ENCODE measurements around the gene MFSD1.

Gene MFSD1

GRCh38 chr3:158763421-158763820 lies 38.4 kb upstream of the MFSD1 start:
- H4K5ac ChIP-seq (ENCODE audit: low read length), result no peak overlapping the region
- no peak overlapping the region for H3K4me3 ChIP-seq (ENCODE audit: low read length)
- no peak overlapping the region for H2BK5ac ChIP-seq (ENCODE audit: low read length)
- no CpG with 5 or more reads among the region's 2 CpGs for WGBS (ENCODE audit: extremely low coverage, insufficient coverage, low lambda C conversion rate)
- no peak overlapping the region for H2BK120ac ChIP-seq (ENCODE audit: low read depth, low read length)
- no peak overlapping the region for H3K56ac ChIP-seq (ENCODE audit: low read length)
- no peak overlapping the region for H3K4me2 ChIP-seq (ENCODE audit: low read length)
- no peak overlapping the region for H3K27ac ChIP-seq (ENCODE audit: low read depth, low read length)
- H3K4me1 ChIP-seq (ENCODE audit: control insufficient read depth, low read depth, low read length), result no peaks in the 10 kb centered on the region
- H3K23ac ChIP-seq (ENCODE audit: low read length), result no peak overlapping the region
- H3K27me3 ChIP-seq (ENCODE audit: insufficient read depth, low read length, poor library complexity), result no peaks in the 10 kb centered on the region
- no peaks in the 10 kb centered on the region for H3K79me1 ChIP-seq (ENCODE audit: low read length)
- H3K36me3 ChIP-seq (ENCODE audit: control insufficient read depth, insufficient read depth, low read length), result no peaks in the 10 kb centered on the region
- DNase-seq, result no peak
- H2BK15ac ChIP-seq (replicated peaks; ENCODE audit: low read depth), result no peak overlapping the region
- H3K4ac ChIP-seq (ENCODE audit: low read depth, low read length), result no peak overlapping the region
- no peaks in the 10 kb centered on the region for H3K79me2 ChIP-seq (ENCODE audit: control insufficient read depth, insufficient read depth, low read length)
- no peak overlapping the region for H2AK5ac ChIP-seq (ENCODE audit: low read length)
- H4K8ac ChIP-seq (ENCODE audit: low read depth, low read length), result no peak overlapping the region
- H3K18ac ChIP-seq (ENCODE audit: low read length), result no peak overlapping the region
- no peak overlapping the region for H3K9ac ChIP-seq (ENCODE audit: low read length)

- Histone ChIP-seq H3K4me3 (ENCODE audit: low read length) (no peak overlapping the region), H3K79me2 (ENCODE audit: control insufficient read depth, insufficient read depth, low read length) (no peaks in the 10 kb centered on the region), H3K56ac (ENCODE audit: low read length) (no peak overlapping the region), H3K4me2 (ENCODE audit: low read length) (no peak overlapping the region), H2BK5ac (ENCODE audit: low read length) (no peak overlapping the region), H3K18ac (ENCODE audit: low read length) (no peak overlapping the region), H3K4ac (ENCODE audit: low read depth, low read length) (no peak overlapping the region), H4K8ac (ENCODE audit: low read depth, low read length) (no peak overlapping the region), H3K27me3 (ENCODE audit: insufficient read depth, low read length, poor library complexity) (no peaks in the 10 kb centered on the region), H2BK15ac (replicated peaks; ENCODE audit: low read depth) (no peak overlapping the region), H3K36me3 (ENCODE audit: control insufficient read depth, insufficient read depth, low read length) (no peaks in the 10 kb centered on the region), H4K5ac (ENCODE audit: low read length) (no peak overlapping the region), H3K4me1 (ENCODE audit: control insufficient read depth, low read depth, low read length) (no peaks in the 10 kb centered on the region), H3K27ac (ENCODE audit: low read depth, low read length) (no peak overlapping the region), H2BK120ac (ENCODE audit: low read depth, low read length) (no peak overlapping the region), H2AK5ac (ENCODE audit: low read length) (no peak overlapping the region), H3K23ac (ENCODE audit: low read length) (no peak overlapping the region), H3K9ac (ENCODE audit: low read length) (no peak overlapping the region), H3K79me1 (ENCODE audit: low read length) (no peaks in the 10 kb centered on the region)
- DNase-seq, result no peak
- no CpG with 5 or more reads among the region's 3 CpGs for WGBS (ENCODE audit: extremely low coverage, insufficient coverage, low lambda C conversion rate)
Observed at GRCh38 chr3:158765518-158766205, 36.2 kb upstream of the MFSD1 start.

DNA sequence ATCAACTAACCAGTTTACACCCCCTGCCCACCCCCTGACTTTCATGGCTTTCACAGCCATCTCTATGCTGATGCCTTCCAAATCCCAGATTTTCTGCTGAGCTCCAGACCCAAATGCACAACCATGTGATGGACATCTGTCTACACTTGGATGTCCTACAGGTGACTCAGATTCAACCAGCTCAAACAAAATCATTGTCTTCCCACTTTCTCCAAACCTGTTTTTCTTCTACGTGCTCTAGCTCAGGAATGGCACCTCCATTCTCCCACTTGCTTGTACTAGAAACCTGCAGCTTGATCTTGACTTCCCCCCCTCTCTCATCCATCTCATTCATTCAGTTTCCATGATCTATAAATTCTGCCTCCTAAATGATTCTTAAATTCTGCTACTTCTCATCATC lies 35.5 kb upstream of the MFSD1 start:
- no peak overlapping the region for H3K9ac ChIP-seq (ENCODE audit: low read length)
- H3K56ac ChIP-seq (ENCODE audit: low read length), result no peak overlapping the region
- no peaks in the 10 kb centered on the region for H3K27me3 ChIP-seq (ENCODE audit: insufficient read depth, low read length, poor library complexity)
- H3K79me2 ChIP-seq (ENCODE audit: control insufficient read depth, insufficient read depth, low read length), result no peaks in the 10 kb centered on the region
- no peak overlapping the region for H3K4ac ChIP-seq (ENCODE audit: low read depth, low read length)
- WGBS (ENCODE audit: extremely low coverage, insufficient coverage, low lambda C conversion rate), result no CpG with 5 or more reads among the region's 1 CpG
- no peak overlapping the region for H4K5ac ChIP-seq (ENCODE audit: low read length)
- H3K4me1 ChIP-seq (ENCODE audit: control insufficient read depth, low read depth, low read length), result no peaks in the 10 kb centered on the region
- H3K23ac ChIP-seq (ENCODE audit: low read length), result no peak overlapping the region
- no peak overlapping the region for H3K4me2 ChIP-seq (ENCODE audit: low read length)
- no peak overlapping the region for H3K27ac ChIP-seq (ENCODE audit: low read depth, low read length)
- H2BK15ac ChIP-seq (replicated peaks; ENCODE audit: low read depth), result no peak overlapping the region
- H2AK5ac ChIP-seq (ENCODE audit: low read length), result no peak overlapping the region
- H3K4me3 ChIP-seq (ENCODE audit: low read length), result no peak overlapping the region
- no peak for DNase-seq
- H2BK5ac ChIP-seq (ENCODE audit: low read length), result no peak overlapping the region
- no peak overlapping the region for H3K18ac ChIP-seq (ENCODE audit: low read length)
- H3K36me3 ChIP-seq (ENCODE audit: control insufficient read depth, insufficient read depth, low read length), result no peaks in the 10 kb centered on the region
- H3K79me1 ChIP-seq (ENCODE audit: low read length), result no peaks in the 10 kb centered on the region
- H4K8ac ChIP-seq (ENCODE audit: low read depth, low read length), result no peak overlapping the region
- H2BK120ac ChIP-seq (ENCODE audit: low read depth, low read length), result no peak overlapping the region

DNA sequence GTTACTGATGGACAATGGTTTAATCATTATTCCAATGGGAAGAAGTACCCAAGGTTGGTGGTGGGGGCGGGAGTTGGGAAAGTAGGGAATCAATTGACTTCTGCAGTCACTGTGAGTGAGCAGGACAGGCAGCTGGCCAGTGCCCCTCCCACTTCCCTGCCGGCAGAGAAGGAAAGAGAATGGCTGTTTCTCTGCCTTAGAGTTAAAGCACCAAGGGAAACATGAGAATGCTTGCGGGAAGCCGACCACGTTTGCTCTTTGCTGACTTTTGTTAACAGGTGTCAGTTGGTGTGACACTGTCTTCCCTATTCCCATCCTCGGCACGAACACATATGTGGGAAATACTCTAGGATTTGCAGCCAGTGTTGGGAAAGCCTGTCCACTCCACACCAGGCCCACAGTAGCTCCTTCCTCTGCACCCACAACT lies 33.5 kb upstream of the MFSD1 start:
- Histone ChIP-seq H4K8ac (ENCODE audit: low read depth, low read length) (no peak overlapping the region), H3K79me2 (ENCODE audit: control insufficient read depth, insufficient read depth, low read length) (no peaks in the 10 kb centered on the region), H4K5ac (ENCODE audit: low read length) (no peak overlapping the region), H3K4me2 (ENCODE audit: low read length) (no peak overlapping the region), H2AK5ac (ENCODE audit: low read length) (no peak overlapping the region), H3K23ac (ENCODE audit: low read length) (no peak overlapping the region), H3K4me3 (ENCODE audit: low read length) (no peak overlapping the region), H3K4ac (ENCODE audit: low read depth, low read length) (no peak overlapping the region), H3K36me3 (ENCODE audit: control insufficient read depth, insufficient read depth, low read length) (no peaks in the 10 kb centered on the region), H3K79me1 (ENCODE audit: low read length) (no peaks in the 10 kb centered on the region), H2BK120ac (ENCODE audit: low read depth, low read length) (no peak overlapping the region), H3K9ac (ENCODE audit: low read length) (no peak overlapping the region), H2BK5ac (ENCODE audit: low read length) (no peak overlapping the region), H3K27ac (ENCODE audit: low read depth, low read length) (no peak overlapping the region), H3K56ac (ENCODE audit: low read length) (no peak overlapping the region), H3K18ac (ENCODE audit: low read length) (no peak overlapping the region), H3K27me3 (ENCODE audit: insufficient read depth, low read length, poor library complexity) (no peaks in the 10 kb centered on the region), H3K4me1 (ENCODE audit: control insufficient read depth, low read depth, low read length) (no peaks in the 10 kb centered on the region), H2BK15ac (replicated peaks; ENCODE audit: low read depth) (no peak overlapping the region)
- no CpG with 5 or more reads among the region's 7 CpGs for WGBS (ENCODE audit: extremely low coverage, insufficient coverage, low lambda C conversion rate)
- DNase-seq, result peak; percentile 52

- no peak overlapping the region for H3K4ac ChIP-seq (ENCODE audit: low read depth, low read length)
- H2BK120ac ChIP-seq (ENCODE audit: low read depth, low read length), result no peak overlapping the region
- H3K56ac ChIP-seq (ENCODE audit: low read length), result no peak overlapping the region
- no peak overlapping the region for H2AK5ac ChIP-seq (ENCODE audit: low read length)
- H3K4me2 ChIP-seq (ENCODE audit: low read length), result no peak overlapping the region
- no peak overlapping the region for H4K5ac ChIP-seq (ENCODE audit: low read length)
- no peak overlapping the region for H4K8ac ChIP-seq (ENCODE audit: low read depth, low read length)
- no peak overlapping the region for H3K18ac ChIP-seq (ENCODE audit: low read length)
- H2BK5ac ChIP-seq (ENCODE audit: low read length), result no peak overlapping the region
- H3K4me1 ChIP-seq (ENCODE audit: control insufficient read depth, low read depth, low read length), result no peaks in the 10 kb centered on the region
- H3K23ac ChIP-seq (ENCODE audit: low read length), result no peak overlapping the region
- no peak overlapping the region for H3K9ac ChIP-seq (ENCODE audit: low read length)
- no peak overlapping the region for H3K27ac ChIP-seq (ENCODE audit: low read depth, low read length)
- no peaks in the 10 kb centered on the region for H3K27me3 ChIP-seq (ENCODE audit: insufficient read depth, low read length, poor library complexity)
- no peaks in the 10 kb centered on the region for H3K36me3 ChIP-seq (ENCODE audit: control insufficient read depth, insufficient read depth, low read length)
- DNase-seq, result no peak
- no CpG with 5 or more reads among the region's 8 CpGs for WGBS (ENCODE audit: extremely low coverage, insufficient coverage, low lambda C conversion rate)
- H2BK15ac ChIP-seq (replicated peaks; ENCODE audit: low read depth), result no peak overlapping the region
- H3K79me2 ChIP-seq (ENCODE audit: control insufficient read depth, insufficient read depth, low read length), result no peaks in the 10 kb centered on the region
- H3K4me3 ChIP-seq (ENCODE audit: low read length), result no peak overlapping the region
- H3K79me1 ChIP-seq (ENCODE audit: low read length), result no peaks in the 10 kb centered on the region
Observed at GRCh38 chr3:158768881-158769543, 32.8 kb upstream of the MFSD1 start.
